Measurements from ENCODE around the gene NFU1.

GRCh38 chr2:69454976-69455375, 17.7 kb upstream of the NFU1 start:
- TF ChIP-seq RAD21 (IDR thresholded peaks at IDR 0.05; ENCODE audit: low read depth) (no peak), POLR2A (IDR thresholded peaks at IDR 0.05; ENCODE audit: borderline replicate concordance, extremely low read depth, insufficient read depth, insufficient read length) (no peak), POLR2AphosphoS5 (IDR thresholded peaks at IDR 0.05; ENCODE audit: low read depth, low read length) (no peak), JUND (IDR thresholded peaks at IDR 0.05) (no peak), ZNF274 (IDR thresholded peaks at IDR 0.05; ENCODE audit: low read depth, low read length) (no peak), CTCF (IDR thresholded peaks at IDR 0.05 in 2 of 3, conservative IDR thresholded peaks at IDR 0.05 in 1 of 3; ENCODE audit: borderline replicate concordance in 1 of 3, insufficient read depth in 1 of 3, low read depth in 2 of 3, low read length in 2 of 3) (no peak)
- TF ChIP-seq, protein P1, sequence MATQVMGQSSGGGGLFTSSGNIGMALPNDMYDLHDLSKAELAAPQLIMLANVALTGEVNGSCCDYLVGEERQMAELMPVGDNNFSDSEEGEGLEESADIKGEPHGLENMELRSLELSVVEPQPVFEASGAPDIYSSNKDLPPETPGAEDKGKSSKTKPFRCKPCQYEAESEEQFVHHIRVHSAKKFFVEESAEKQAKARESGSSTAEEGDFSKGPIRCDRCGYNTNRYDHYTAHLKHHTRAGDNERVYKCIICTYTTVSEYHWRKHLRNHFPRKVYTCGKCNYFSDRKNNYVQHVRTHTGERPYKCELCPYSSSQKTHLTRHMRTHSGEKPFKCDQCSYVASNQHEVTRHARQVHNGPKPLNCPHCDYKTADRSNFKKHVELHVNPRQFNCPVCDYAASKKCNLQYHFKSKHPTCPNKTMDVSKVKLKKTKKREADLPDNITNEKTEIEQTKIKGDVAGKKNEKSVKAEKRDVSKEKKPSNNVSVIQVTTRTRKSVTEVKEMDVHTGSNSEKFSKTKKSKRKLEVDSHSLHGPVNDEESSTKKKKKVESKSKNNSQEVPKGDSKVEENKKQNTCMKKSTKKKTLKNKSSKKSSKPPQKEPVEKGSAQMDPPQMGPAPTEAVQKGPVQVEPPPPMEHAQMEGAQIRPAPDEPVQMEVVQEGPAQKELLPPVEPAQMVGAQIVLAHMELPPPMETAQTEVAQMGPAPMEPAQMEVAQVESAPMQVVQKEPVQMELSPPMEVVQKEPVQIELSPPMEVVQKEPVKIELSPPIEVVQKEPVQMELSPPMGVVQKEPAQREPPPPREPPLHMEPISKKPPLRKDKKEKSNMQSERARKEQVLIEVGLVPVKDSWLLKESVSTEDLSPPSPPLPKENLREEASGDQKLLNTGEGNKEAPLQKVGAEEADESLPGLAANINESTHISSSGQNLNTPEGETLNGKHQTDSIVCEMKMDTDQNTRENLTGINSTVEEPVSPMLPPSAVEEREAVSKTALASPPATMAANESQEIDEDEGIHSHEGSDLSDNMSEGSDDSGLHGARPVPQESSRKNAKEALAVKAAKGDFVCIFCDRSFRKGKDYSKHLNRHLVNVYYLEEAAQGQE (IDR thresholded peaks at IDR 0.05; ENCODE audit: low read depth): no peak
